Breast epithelium (tissue), 3 donors: Measurements from ENCODE around the gene ADGRF3.

Experiments used
- CTCF ChIP-seq, 3 donors: fragments of 450-650 bp; IDR thresholded peaks; one replicate each; pipeline ENCODE4 v1.5.1; 2016 to 2017; ENCODE audit warnings: antibody characterized with exemption in 3 of 3, mild to moderate bottlenecking in 3 of 3, moderate library complexity in 3 of 3
- POLR2A ChIP-seq: fragments of 450-650 bp; IDR thresholded peaks from one replicate; pipeline ENCODE4 v1.6.1; 2016; ENCODE audit warnings: antibody characterized with exemption, mild to moderate bottlenecking, moderate library complexity
- POLR2AphosphoS5 ChIP-seq, 3 donors: sonication (generic); formaldehyde crosslinking; IDR thresholded peaks; one replicate each; pipeline ENCODE4 v1.6.1; 2017; ENCODE audit warnings: antibody characterized with exemption in 3 of 3

- TF ChIP-seq POLR2A (no peak), CTCF (IDR thresholded peaks at IDR 0.05) (no peak), POLR2AphosphoS5 (IDR thresholded peaks at IDR 0.05) (no peak)
These were observed 51.1 kb downstream of the ADGRF3 start for GRCh38 chr2:26295511-26295910.
